ENCODE measurements around the gene CHD6.

- TF ChIP-seq CTCF (conservative IDR thresholded peaks at IDR 0.05; ENCODE audit: low read length) (no peak), EZH2phosphoT487 (IDR thresholded peaks at IDR 0.05; ENCODE audit: borderline replicate concordance, low read depth, low read length) (no peak)
These were observed 104.3 kb downstream of the CHD6 start for GRCh38 chr20:41513829-41514228.

Data from OCI-LY7 (cell line).